Ammon's horn (tissue), 1 donor: ENCODE measurements around the gene PTCH1.

Source experiments
- DNase-seq: peaks from one replicate; pipeline ENCODE4 v3.0.0-alpha.2; 2016; ENCODE audit warnings: low spot score

The PTCH1 gene

DNA sequence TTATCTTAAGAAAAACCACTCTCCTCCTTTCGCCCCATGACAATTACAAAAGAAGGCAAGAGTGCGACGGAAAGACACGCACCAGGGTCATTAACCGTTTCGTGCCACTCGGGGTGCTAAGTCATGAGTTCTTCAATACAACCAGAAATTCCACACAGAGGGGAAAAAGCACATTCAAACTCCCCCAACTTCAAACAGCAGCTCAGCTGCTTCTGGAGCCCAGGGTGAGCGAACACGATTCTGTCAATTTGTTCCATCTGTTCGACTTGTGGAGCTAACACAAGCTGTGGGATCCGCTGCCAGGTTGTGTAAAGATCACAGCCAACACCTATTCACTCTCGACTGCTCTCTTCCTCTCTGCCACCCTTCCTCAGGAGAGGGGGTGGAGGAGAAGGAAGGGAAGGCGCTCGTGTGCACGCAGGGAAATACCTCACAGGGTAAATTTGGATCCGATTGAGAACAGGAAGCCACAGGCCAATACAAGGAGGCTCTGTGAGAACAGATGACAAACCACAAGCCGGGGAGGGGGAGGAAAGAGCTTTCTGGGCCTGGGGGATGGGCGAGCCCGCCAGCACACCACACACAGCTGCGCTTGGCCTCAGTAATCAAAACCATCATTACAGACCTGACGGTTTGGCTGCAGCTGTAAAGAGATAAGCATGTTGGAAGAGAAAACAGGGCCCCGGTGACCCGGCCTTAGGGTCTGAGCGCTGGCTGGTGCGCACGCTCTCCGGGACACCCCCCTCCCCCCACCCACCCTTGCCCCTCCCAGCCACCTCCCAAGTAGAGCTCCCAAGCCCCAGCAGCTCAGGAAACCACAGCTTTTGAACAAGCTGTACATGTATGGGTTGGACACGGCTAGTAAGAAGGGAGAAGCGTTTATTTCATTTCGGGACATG, 54.3 kb downstream of the PTCH1 start:
- peak; percentile 89 for DNase-seq

DNA sequence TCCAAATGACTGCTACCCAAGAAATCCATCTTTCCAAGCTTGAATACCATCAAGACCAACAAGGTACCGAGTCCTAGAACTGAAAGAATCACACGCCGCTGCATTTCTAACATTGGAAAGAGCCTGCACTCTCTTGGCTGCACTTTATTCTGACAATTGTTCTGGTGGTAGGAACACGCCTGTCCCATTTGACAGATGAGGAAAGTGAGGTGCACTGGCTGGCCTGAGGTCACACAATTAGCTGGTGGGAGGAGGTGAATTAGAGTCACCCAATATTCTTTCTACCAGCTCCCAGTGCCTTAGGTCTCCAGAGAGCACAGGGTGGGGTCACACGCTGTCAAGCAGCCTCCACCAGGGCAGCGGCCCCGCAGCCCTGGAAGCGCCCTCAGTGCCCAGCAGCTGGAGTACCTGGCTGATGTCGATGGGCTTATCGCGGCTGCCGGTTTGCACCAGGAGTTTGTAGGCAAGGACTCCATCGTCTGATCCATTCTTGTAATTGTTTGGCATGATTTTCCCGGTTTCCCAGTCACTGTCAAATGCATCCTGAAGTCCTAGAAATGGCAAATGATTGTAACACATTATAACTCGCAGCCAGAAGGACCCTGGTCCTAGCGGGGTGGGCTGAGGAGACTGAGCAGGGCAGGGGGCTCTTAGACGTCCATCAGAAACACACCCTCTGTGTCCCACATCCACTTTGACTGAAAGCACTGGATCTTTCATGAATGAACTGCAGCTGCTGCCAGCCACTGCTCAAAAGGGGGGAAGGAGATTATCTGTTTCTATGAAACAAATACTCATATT, 55.1 kb downstream of the PTCH1 start:
- peak; percentile 20 for DNase-seq

DNA sequence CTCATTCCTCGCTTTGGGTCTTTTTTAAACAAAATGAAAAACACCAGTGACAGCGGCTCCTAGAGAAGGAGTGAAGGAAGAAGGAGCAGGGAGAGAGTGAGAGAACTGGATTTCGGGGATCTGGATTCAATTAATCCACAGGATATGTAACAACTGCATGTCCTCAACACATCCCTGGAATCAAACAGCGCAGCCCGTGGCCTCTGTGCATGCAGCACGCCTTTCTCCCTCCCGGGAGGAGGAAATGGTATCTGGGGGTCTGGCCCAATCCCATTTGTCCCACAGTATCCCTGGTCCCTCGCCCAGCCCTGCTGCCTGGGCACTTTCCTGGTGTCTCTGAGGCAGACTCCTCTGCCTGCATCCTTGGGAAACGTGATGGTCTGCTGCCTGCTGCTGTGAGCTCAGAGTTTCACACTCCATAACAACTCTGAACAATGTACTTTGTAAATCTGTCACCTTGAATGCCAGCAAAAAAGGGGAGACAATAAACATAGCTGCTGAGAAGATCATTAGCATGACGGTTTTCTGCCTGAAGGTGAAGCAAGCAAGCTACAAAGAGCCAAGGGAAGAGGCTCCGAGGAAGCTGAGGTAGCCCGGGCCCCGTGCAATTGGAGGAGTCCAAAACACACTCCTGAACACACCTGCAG, 56.1 kb downstream of the PTCH1 start:
- no peak for DNase-seq

DNA sequence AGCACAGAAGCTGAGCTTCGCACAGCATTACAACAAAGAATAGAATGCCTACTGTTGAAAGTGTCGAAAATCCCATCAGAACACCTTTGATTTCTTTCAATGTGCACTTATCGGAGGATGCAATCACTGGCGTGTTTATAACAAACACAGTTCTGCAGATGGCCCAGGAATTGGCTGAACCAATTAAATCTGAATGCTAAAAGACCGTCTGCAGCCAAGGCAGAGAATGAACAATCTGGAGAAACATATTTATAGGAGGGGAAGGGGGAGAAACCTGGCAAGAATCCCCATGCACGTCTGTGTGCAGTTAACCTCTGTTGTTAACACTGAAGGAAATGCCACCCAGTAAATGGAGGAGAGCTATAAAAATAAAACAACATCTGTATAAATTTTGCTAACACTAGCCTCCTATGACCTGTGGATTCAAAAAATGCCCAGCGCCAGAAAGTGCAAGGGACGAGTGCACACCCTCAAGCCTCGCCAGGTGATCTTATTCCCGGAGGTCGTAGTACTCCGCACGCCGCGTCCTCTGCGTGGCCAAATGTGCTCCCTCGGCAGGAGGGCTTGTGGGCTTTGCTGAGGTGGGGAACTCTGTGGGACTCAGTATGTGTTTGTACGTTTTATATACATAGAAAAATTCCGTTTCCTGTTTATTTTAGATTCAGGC, 56.8 kb downstream of the PTCH1 start:
- peak; percentile 46 for DNase-seq

DNA sequence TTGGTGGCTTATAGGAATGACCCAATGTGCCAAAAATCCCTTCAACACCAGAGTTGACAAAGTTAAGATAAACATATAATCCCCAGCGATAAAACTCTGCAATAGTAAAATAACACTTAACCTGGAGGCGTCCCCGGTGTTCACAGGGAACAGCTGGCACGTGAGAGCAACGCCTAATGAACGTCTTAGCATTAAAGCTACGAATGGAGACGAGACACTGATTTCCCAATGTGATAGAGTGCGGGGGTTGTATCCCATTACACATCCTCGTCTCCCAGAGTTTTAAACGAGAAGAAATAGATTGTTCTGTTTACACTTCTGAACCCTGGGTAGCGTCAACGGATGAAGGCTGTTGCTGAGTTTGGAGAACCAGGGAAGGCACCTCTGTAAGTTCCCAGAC, 57.6 kb downstream of the PTCH1 start:
- no peak for DNase-seq

DNA sequence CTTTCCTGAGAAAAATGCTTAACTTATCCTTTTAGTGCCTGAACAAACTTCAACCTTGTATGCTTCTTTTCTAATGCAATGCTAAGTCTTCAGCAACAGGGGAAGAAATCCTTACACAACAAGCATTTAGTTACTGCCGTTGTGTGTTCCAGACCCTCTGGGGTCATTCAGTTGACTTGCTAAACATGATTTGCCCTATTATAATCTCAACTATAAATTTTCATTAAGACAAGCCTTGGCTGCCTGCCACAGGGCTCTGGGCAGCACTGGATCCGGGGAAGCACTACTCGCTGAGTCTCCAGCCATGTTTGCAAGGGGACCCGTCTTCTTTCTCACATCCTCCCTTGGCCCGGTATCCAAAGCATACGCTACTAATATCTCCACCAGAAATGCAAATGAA, 58.1 kb downstream of the PTCH1 start:
- no peak for DNase-seq

DNA sequence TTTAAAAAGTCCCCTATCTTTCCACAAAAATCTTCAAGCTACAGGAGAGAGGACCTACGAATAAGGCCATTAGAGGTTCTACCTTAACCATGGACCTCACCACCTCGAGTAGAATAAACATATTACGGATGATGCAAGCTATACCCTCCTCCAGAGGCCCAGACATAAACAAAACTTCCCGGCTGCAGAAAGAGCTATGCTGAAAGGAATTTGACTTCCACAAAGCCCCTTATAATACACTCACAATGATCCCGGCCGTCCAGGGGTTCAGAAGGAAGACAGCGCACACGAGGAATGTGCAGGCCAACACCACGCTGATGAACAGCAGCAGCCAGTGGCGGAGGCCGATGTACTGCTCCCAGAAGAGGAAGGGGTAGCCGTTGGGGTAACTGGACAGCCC, 59.0 kb downstream of the PTCH1 start:
- no peak for DNase-seq

DNA sequence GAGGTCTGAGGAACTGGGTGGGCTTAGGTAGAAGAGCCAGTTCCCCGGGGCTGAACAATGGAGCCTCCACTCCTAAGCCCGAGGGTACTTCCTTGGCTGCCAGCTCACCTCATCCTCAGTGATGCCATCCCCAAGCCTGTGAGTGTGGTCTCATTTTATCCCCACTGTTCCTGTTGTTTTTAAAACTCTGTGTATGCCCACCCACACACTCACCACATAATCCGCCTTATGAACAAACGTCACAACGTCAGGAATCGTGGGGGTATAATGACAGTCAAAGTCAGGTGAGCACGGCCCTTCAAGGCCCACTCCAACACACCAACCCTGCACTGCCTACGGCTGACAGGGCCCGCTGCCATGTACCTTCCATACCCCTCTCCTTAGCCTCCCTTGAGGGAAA, 61.1 kb downstream of the PTCH1 start:
- no peak for DNase-seq

DNA sequence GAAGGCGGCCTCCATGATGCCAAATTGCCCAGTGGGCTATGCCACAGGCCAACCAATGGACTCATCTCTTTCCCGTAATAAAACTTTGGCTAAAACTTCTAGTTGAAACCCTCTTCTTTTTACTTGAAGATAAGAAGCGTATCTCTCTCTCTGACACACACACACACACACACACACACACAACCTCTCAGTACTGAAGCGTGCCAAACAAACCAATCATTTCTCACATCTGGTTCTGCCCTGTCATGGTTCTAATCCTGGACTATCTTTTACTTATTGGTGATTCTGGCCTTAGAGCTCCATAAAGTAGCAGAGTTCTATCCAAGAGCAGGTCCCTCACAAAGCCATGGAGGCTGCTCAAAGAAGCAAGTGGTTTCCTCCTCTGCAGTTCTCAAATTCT, 64.6 kb downstream of the PTCH1 start:
- no peak for DNase-seq

DNA sequence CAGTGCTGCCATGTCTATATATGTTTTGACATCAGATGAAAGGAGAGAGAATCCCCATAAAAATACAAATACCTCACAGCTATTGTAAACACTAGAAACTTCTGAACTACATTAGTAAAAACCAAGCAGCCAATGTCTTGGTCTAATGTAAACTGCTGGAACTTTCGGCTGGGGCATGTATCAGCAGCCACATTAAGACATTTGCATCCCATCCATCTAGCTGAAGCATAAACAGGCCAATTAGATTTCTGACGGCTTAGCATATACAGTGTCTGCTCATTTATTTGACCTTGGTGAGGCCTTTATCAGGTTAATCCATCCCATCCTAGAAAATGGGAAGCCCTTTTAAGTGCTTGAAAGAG, 65.7 kb downstream of the PTCH1 start:
- no peak for DNase-seq

DNA sequence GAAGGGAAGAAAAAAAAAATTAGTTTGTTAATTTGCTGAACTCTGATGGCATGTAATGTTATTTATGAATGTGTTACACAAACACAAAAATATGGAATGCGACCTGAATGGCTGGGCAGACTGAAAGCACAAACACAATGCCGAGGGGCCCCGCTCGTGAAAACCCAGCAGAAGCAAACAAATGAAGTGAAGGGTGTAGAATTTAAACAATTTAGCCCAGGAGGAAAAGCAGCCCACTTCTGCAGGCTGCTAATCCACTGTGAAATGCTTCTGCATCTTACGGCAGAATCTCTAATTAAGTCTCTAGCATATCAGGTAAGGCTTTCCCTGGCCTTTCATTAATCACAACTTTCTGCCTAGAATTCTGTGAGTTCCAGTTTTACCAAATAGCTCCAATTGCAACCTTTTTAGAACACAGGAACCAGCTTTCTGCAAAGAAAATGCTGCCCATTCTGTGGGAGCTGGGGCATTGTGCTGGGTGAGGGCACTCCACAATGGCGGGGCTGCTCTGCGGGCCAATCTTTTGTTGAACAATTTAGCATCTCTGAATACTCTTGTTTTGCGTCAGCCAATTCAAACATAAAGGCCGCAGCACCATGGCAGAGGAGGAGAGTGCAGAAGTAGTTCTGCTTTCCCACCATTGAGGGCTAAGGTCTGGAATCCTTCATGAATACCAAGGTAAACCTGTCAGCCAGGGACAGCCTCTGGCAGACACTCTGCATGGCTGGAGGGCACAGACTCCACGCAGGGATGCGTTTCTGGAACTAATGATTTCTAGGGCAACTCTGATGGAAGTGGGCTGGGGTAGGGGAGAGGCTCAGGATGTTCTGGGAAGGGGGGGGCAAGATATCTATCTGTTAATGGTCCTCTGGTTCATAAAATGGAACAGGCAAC, 66.4 kb downstream of the PTCH1 start:
- DNase-seq = no peak

DNA sequence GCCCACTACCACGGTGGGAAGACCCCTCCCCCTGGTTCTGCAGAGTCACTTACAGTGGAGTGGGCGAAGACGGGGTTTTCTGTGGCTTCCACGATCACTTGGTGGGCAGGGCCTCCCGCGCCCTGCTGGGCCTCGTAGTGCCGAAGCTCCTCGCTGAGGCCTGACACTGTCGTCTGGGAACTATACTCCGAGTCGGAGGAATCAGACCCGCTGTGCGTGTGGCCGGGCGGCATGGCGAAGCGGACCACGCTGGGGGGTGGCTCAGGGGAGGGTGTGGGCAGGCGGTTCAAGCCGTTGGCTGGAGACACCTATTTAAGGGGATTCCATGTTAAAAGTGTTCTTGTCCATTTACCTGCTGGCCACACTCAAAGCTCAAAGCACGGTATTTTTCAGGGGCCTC, 67.8 kb downstream of the PTCH1 start:
- no peak for DNase-seq

DNA sequence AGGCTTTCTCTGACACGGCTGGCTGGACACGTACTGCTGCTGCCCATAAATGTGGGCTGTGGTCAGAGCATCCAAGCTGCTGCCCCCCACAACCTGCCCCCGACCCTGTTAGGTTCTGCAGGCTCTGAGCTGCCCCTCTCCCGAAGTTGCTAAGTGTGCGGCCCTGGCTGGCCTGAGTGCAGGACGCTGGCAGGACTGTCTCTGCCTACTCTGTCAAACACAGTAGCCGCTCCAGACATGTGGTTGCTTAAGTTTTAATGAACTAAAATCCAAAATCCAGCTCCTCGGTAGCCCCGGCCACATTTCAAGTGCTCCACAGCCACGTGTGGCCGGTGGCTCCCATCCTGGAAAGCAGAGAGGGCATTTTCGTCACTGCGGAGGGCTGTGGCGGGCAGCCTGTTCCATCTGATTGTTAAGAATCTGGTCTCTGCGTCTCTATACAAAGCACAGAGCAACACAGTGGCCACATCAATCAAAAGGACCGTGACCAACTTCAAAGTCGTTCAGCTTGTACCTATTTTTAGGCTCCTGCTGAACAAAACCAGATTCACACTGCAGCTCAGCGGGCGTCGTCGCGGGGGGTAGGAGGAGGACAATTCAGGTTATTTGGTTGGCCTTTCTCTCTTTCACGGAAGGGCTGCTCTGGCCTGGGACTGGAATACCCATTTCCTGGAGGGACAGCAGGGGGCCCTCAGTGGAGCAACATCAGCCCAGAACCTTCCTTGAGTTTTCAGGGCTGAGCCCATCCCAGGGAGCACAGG, 68.9 kb downstream of the PTCH1 start:
- DNase-seq = no peak

DNA sequence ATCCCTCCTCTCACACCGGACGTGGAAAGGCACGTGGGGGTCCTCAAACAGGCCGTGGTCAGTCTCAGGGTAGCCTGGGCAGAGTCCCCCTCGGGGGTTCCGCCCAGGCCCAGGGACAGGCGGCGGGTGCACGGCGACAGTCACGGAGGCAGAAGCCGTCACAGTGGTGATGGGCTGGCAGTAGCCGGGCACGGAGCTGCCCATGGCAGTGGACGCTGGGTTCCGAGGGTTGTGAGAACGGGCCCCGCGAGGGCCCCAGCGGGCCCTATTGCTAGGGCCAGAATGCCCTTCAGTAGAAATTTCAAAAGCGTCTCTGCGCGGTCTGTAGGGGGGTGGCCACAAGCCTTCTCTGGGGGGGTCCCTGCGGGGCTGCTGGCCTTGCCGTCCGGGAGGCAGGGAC, 69.8 kb downstream of the PTCH1 start:
- no peak for DNase-seq

DNA sequence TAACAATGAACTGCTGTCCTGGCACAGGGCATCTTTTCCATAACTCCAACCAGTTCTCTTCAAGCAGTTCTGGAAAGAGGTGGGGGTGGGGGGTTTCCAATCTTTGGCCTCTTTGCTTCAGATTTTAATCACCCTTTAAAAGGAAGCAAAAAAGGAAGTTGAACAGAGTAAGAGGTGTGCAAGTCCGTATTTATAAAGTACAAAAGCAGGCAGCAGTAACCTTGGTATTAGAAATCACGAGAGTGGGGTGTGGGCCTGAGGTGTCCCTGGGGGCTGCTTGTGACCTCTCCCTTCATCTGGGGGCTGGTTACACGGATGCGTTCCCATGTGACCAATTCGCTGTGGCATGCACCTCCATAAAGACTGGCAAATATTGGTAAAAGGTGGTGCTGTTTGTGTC, 70.5 kb downstream of the PTCH1 start:
- DNase-seq = no peak

DNA sequence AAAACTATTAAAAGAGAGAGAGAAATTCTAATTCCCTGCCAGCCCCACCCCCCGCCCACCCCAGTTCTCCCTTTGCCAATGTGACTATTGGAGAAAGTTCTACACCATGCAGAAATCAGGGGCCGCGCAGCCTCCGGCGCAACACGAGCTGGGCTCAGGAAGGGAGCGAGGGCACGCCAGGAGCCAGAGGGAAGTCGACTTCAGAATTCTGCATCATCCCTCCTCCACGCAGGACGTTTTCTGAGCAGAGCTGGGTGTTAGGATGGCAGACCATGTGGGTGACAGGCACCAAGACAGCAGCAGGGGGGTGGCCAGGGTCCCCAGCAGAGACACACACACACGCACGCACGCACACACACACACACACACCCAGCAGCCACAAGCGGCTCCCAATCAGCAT, 72.6 kb downstream of the PTCH1 start:
- no peak for DNase-seq

DNA sequence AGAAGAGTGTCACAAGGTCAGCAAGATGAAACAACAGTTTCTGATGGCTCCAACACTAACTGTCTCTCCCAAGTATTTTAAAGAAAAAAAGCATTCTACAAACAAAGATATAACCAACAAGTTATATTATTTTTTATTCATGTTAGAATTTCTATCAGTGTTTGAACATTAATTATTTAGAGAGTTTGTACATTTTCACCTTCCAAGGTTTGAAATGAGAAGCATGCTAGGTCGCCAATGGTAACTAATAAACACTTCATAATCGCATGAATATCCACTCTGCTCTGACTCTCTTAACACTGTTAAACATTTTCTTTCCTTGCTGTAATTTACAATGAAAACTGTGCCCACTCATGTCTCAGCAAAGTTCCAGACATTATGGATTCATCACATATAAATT, 73.5 kb downstream of the PTCH1 start:
- DNase-seq = no peak

DNA sequence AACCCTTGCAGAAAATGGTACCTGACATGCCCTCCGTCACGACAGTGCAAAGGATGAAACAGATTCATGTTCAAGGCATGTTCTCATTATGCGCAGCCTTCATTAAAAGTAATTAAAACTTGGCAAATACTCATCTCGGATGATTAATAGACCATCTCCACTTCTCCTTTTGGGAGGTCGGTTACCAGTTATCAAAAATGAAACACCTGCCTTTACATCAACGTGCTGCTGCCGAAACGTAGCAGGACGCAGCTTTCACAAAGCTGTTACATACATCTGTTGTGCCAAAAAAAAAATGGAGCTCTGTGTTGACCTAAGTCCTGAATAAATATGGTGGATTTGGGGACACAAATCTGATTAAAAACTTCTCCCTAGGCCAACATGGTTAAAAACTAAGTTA, 75.7 kb downstream of the PTCH1 start:
- no peak for DNase-seq

DNA sequence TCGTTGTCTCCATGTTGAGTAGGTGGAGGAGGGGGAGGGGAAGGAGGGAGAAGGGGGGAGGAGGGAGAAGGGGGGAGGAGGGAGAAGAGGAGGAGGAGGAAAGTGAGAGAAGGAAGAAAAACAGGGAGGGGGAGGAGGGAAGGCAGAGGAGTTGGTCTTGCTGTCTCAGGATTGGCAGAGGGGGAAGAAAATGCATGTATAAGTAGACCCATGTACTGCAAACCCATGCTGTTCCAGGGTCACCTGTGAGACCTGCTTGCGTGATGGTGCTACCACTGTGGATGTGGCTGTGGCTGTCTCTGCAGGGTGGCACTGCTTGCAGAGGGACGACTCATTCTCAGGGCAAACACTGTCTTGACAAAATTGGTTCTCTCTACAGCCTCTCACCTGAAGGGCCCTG, 76.3 kb downstream of the PTCH1 start:
- DNase-seq = no peak

DNA sequence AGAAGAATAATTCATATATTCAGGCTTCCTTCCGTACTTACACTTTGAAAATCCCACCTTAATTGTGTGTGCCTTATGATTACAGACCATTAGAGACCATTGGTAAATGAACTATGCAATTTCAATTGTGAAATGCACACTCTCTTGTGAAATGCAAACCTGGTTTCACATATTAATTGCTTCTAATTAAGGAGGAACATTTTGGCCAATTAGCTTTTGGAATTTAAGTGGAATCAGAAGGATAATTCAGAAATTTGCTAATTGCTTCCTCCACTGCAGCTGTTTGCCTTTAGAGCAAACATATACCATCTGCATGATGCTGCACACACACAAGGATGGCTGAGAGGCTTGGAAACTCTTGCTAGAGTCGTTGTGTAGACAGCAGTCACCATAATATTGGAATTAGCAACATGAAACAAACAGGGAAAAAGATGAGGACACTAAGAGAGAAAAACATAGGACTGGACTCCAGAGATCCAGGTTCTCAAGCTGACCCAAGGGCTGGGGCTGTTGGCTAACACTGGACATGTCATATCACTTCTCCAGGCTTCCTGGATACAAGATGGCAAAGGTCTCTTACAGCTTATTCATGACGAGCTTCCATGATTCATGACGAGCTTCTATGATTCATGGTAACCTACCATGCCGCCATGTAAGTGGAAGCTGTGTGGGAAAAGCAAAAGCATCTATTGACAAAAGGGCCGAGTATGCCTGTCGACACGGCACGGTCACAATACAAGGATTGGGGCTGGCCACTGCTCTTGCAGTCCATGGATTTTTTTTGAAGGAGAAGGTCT, 78.0 kb downstream of the PTCH1 start:
- DNase-seq = no peak
